ENCODE data around the gene SSH2. TPM values are rescaled to one million over a fixed set of nuclear protein-coding genes. Genes with fewer than 3 reads are reported as not detected.

Gene SSH2
- total and polyA plus RNA-seq, 5 experiments from 2014 or later: 27.1 to 73.9 (median 32.6) TPM

DNA sequence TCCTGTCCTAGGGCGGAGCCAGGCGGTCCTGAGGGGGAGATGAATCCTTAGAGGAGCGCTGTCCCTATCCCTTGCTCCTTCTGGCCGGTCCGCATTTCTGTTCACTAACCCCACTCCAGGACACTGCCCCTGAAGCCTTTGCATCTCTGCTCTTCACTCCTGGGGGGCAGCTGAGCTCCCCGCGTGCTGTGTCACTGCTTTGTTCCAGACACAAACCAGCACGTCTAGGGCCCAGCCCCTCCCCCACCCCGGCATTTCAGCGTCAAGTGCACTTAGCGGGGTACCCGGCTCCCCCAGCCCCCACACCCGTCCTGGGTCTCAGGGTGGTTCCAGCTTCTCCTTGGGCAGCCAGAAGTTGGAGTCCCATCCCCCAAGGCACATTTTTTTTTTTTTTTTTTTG, 316.2 kb downstream of the SSH2 start:
- H3K4me3 Mint-ChIP-seq: peak overlapping the region; percentile 32 to 92 (median 71)
- no peak for ATAC-seq
- POLR2A ChIA-PET: interaction anchor here (0.5 to 5.9 kb wide), 10 partner anchors 11 to 217 kb away, joined by 3 to 79 read pairs (median 4); partner anchors contain the start of genes ABHD15, ANKRD13B, GIT1 and TP53I13
- no peaks in the 10 kb centered on the region for H3K36me3 Mint-ChIP-seq
- no peaks in the 10 kb centered on the region for H3K9me3 Mint-ChIP-seq
- H3K4me1 Mint-ChIP-seq: peaks cover 14 to 42% (median 37%) of the 10 kb centered on the region in 4 donors
- peak overlapping the region in 3 of 10 donors; percentile 41 to 62 (median 60) for H3K27ac Mint-ChIP-seq
- H3K27me3 Mint-ChIP-seq: no peaks in the 10 kb centered on the region
- no peak for DNase-seq

DNA sequence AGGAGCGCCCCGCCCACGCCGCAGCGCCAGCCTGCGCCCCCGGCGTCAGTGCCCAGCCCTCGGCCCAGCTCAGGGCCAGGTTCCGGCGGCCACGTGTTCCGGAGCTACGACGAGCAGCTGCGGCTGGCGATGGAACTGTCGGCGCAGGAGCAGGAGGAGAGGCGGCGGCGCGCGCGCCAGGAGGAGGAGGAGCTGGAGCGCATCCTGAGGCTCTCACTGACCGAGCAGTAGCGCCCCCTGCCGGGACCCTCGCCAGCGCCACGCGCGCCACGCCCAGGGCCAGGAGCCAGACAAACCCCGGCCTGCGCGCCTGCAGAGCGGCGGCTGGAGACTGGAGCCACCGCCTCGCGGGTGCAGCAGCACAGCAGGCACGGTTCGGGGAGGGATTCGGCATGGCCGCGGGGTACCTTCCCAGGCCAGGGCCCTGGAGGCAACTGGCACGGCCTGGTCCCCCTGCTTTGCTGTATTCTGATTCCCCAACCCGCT, 316.6 kb downstream of the SSH2 start:
- peaks cover 14 to 41% (median 37%) of the 10 kb centered on the region in 4 donors for H3K4me1 Mint-ChIP-seq
- DNase-seq (peak; percentile 82 to 97 (median 89)), ATAC-seq (peak; percentile 26 to 43)
- H3K9me3 Mint-ChIP-seq: no peaks in the 10 kb centered on the region
- H3K4me3 Mint-ChIP-seq: peak overlapping the region; percentile 32 to 92 (median 70)
- POLR2A ChIA-PET: interaction anchor here (0.5 to 5.9 kb wide), 12 partner anchors 12 to 1628 kb away, joined by 3 to 79 read pairs (median 4); partner anchors contain the start of genes ABHD15, ANKRD13B, GIT1 and TP53I13
- H3K36me3 Mint-ChIP-seq: no peaks in the 10 kb centered on the region
- H3K27me3 Mint-ChIP-seq: no peaks in the 10 kb centered on the region
- H3K27ac Mint-ChIP-seq: peak overlapping the region in 1 of 10 donors; percentile 60

DNA sequence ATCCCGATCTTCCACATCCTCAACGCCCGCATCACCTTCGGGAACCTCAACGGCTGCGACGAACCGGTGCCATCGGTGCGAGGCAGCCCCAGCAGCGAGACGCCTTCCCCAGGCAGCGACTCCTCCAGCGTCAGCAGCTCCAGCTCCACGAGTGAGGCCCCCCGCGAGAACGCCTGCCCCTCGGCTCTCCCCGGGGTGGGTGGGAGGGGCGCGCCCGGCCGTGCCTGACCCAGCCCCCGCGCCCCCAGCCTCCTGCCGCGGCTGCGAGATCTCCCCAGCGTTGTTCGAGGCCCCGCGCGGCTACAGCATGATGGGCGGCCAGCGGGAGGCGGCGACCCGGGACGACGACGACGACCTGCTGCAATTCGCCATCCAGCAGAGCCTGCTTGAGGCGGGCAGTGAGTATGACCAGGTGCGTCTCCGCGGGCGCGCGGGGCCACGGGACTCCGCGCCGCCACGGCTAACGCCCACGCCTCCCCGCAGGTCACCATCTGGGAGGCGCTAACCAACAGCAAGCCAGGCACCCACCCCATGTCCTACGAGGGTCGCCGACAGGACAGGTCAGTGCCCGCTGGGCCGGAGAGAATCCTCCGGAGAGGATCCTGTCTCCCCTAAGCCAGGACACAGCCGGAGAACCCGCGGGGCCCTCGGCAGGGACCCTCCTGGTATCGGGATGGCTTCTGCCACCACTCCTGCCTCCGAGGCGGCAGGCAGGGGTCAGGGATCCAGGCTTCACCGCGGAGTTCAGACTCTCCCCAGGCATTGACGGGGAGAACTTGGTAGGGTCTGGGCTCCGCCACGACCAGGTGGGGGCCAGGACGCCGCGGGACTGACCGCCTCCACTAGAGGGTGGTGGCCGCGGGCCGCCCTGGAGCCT, 317.4 kb downstream of the SSH2 start:
- ATAC-seq (no peak), DNase-seq (no peak)
- peak overlapping the region in 8 of 10 donors; percentile 39 to 81 (median 60) for H3K4me3 Mint-ChIP-seq
- POLR2A ChIA-PET: interaction anchor here (0.5 to 5.9 kb wide), 8 partner anchors 15 to 1629 kb away, joined by 4 to 79 read pairs (median 4); partner anchors contain the start of genes ABHD15, ANKRD13B and TP53I13
- H3K9me3 Mint-ChIP-seq: no peaks in the 10 kb centered on the region
- no peaks in the 10 kb centered on the region for H3K27me3 Mint-ChIP-seq
- H3K27ac Mint-ChIP-seq: no peak overlapping the region
- H3K36me3 Mint-ChIP-seq: no peaks in the 10 kb centered on the region
- H3K4me1 Mint-ChIP-seq: peaks cover 14 to 37% (median 35%) of the 10 kb centered on the region in 4 donors

DNA sequence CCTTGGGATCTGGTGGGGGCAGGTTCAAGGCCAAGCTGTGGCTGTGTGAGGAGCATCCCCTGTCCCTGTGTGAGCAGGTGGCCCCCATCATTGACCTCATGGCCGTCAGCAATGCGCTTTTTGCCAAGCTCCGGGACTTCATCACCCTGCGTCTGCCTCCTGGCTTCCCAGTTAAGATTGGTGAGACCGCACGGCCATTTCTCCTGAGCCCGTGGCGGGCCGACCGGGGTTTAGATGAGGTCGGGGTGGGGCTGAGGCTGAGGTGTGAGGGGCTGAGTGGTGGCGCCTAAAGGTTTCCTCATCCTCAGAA, 318.0 kb downstream of the SSH2 start:
- Mint-ChIP-seq H3K36me3 (no peaks in the 10 kb centered on the region), H3K27ac (peak overlapping the region in 1 of 10 donors; percentile 62), H3K9me3 (no peaks in the 10 kb centered on the region), H3K4me1 (peaks cover 13 to 32% (median 30%) of the 10 kb centered on the region in 4 donors), H3K4me3 (peak overlapping the region in 3 of 10 donors; percentile 2 to 22 (median 10)), H3K27me3 (no peaks in the 10 kb centered on the region)
- DNase-seq (no peak), ATAC-seq (no peak)
- POLR2A ChIA-PET: no interaction called here

DNA sequence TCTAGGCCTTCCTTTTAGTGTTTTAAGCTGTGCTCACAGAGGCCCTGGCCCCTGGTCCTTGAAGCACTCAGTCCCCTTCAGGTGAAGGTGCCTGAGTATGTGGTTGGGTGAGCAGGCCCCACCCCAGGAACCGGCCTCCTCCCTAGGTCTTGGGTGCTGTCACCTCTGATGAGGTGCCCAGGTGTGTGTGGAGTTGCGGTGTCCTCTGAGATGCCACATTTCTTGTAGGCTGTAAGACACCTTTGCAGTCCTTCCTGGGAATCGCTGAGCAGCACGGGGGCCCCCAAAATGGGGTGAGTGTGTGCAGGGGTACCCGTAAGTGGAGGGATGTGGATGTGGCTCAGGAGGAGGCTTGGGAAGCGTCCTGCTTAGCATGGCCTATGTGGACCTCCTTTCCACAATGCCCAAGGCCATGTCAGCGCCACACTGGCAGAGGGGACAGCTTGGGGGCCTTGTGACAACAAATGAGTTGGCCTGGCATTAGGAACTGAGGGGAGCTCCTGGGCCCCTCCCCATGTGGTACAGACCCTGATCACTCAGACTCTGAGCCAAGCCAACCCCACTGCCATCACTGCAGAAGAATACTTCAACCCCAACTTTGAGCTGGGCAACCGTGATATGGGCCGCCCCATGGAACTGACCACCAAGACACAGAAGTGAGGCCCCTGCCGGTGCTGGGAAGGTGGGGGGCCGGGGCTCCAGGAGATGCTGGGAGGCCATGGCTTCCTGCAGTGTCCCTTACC, 318.5 kb downstream of the SSH2 start:
- DNase-seq (no peak), ATAC-seq (no peak)
- Mint-ChIP-seq H3K9me3 (no peaks in the 10 kb centered on the region), H3K27ac (peak overlapping the region in 1 of 10 donors; percentile 22), H3K4me3 (peak overlapping the region in 5 of 10 donors; percentile 2 to 58 (median 28)), H3K36me3 (no peaks in the 10 kb centered on the region), H3K27me3 (no peaks in the 10 kb centered on the region), H3K4me1 (peaks cover 10 to 26% (median 24%) of the 10 kb centered on the region in 4 donors)
- POLR2A ChIA-PET: interaction anchor here (0.6 to 1.2 kb wide), 2 partner anchors 11 to 30 kb away, joined by 4 to 6 read pairs; no protein-coding TSS in a partner anchor

DNA sequence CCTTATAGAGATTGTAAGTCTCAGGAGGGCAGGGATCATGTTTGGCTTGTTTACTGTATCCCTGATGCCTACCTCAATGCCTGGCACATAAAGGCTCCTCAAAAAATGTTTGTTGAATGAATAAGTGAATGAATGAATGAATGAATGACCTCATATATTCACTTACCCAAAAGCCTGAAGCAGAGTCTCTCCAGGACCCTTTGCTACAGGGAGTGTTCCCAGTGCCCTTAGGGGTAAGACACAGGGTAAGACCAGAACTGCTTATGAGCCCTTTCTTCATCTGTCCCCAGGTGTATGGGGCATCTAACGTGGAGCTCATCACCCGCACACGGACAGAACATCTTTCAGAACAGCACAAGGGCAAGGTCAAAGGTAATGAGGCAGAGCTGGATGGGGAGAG, 319.6 kb downstream of the SSH2 start:
- no peak overlapping the region for H3K4me3 Mint-ChIP-seq
- POLR2A ChIA-PET: interaction anchor here (1.2 kb wide), 1 partner anchor 29 kb away, joined by 6 read pairs; no protein-coding TSS in a partner anchor

DNA sequence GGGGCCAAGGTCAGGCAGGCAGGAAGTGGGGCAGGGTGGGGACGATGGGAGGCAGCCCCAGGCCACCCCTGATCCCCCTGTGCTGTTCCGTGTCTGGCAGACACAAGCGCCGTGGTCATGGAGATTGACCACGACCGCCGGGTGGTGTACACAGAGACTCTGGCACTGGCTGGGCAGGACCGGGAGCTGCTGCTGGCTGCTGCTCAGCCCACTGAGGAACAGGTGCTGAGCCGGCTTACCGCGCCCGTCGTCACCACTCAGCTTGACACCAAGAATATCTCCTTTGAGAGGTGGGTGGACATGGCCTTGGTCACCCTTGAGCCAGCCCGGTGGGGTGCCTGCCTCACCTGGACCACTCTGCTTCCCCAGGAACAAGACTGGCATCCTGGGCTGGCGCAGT, 321.0 kb downstream of the SSH2 start:
- ATAC-seq: no peak
- Mint-ChIP-seq H3K27ac (no peak overlapping the region), H3K4me1 (peaks cover 0 to 6% (median 2%) of the 10 kb centered on the region in 4 donors), H3K4me3 (no peak overlapping the region), H3K9me3 (no peaks in the 10 kb centered on the region), H3K36me3 (no peaks in the 10 kb centered on the region), H3K27me3 (no peaks in the 10 kb centered on the region)
- POLR2A ChIA-PET: interaction anchor here (1.2 kb wide), 2 partner anchors 9 to 17 kb away, joined by 3 to 4 read pairs; partner anchors contain the start of gene ANKRD13B
- no peak for DNase-seq

More for the DNA sequence above, 319.6 kb downstream of the SSH2 start:
- ATAC-seq (no peak), DNase-seq (no peak)
- Mint-ChIP-seq H3K9me3 (no peaks in the 10 kb centered on the region), H3K27ac (peak overlapping the region in 1 of 10 donors; percentile 27), H3K36me3 (no peaks in the 10 kb centered on the region), H3K4me1 (peaks cover 7 to 18% (median 15%) of the 10 kb centered on the region in 4 donors), H3K27me3 (no peaks in the 10 kb centered on the region)

DNA sequence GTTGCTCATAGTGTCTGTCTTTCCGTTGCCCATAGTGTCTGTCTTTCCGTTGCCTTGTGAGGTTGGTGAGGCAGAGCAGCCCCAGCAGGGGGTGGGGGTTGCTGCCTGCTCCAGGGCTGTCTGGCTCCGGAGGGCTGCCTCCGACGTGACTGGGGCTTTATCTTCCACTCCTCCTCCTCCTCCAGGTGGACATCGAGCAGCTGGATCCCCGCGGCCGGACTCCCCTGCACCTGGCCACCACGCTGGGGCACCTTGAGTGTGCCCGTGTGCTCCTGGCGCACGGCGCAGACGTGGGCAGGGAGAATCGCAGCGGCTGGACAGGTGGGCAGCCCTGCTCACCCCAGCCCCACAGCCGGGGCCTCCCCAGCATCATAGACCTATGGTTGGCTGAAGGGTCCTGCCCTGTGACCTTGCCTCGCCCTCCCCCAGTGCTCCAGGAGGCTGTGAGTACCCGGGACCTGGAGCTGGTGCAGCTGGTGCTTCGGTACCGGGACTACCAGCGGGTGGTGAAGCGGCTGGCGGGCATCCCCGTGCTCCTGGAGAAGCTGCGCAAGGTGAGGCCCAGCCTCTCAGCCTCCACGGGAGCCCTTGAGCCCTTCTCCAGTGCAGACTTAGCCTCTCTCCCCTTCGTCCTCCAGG, 322.4 kb downstream of the SSH2 start:
- Mint-ChIP-seq H3K4me1 (peaks cover 0 to 2% (median 0%) of the 10 kb centered on the region in 4 donors), H3K27me3 (no peaks in the 10 kb centered on the region), H3K27ac (no peak overlapping the region), H3K9me3 (no peaks in the 10 kb centered on the region), H3K36me3 (no peaks in the 10 kb centered on the region), H3K4me3 (no peak overlapping the region)
- ATAC-seq (no peak), DNase-seq (no peak)
- POLR2A ChIA-PET: interaction anchor here (1.2 to 1.3 kb wide), 2 partner anchors 10 to 20 kb away, joined by 3 to 4 read pairs; no protein-coding TSS in a partner anchor

DNA sequence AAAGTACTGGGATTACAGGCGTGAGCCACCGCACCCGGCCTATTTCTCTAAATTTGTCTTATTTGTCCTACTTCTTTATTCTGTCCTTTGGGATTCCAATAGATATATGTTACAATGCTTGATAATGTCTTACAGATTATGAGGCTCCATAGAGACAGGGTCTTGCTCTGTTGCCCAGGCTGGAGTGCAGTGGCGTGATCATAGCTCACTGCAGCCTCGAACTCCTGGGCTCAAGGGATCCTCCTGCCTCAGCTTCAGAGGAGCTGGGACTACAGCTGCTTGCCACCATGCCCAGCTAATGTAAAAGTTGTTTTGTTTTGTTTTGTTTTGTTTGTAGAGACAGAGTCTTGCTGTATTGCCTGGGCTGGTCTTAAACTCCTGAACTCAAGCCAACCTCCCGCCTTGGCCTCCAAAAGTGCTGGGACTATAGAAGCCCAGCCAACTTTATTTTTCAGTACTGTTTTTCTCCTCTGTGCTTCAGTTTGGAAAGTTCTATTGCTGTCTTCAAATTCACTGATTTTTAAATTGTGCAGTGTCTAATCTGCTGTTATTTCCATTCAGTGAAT, 326.8 kb downstream of the SSH2 start:
- Mint-ChIP-seq H3K27ac (peak overlapping the region in 1 of 10 donors; percentile 36), H3K4me1 (no peaks in the 10 kb centered on the region), H3K27me3 (no peaks in the 10 kb centered on the region), H3K36me3 (no peaks in the 10 kb centered on the region), H3K4me3 (no peak overlapping the region), H3K9me3 (no peaks in the 10 kb centered on the region)
- POLR2A ChIA-PET: no interaction called here
- DNase-seq (no peak), ATAC-seq (no peak)

DNA sequence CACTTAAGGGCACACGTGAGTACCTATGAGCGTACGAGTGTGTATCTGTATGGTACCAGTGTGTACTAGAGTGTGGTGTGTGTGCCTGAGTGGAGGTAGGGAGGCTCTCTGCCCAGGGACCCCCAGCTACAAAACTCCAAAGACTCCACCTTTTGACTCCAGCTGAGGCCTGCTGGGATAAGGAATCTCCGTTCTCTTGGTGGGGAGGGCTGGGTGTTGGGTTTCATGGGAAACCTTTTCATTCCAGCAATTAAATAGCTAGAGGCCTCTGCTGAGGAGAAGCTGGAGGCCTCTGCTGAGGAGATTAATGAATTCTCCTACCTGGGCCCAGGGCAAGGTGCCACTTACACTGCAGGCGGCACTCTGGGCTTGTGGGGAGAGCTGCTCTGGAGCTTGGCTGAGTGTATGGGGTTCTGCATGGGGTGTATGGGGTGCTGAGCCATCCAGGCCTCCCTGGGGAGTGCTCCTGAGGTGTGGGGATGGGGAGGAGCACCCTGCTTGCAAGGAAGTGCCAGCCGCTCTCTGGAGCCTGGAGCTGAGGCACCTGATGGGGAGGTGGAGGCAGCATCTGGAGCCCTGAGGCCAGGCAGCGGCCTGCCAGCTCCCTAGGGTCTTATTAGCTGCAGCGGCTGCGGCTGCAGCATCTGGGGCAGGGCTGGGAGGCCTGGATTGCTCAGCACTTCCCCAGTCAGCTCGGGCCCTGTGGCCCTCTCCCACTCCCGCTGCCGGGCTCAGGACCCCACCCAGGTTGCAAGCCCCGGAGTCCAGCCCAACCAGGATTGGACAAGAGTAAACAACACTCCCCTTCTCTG, 332.5 kb downstream of the SSH2 start:
- Mint-ChIP-seq H3K27me3 (peaks cover 0 to 2% (median 0%) of the 10 kb centered on the region in 5 donors), H3K4me1 (peaks cover 0 to 13% (median 9%) of the 10 kb centered on the region in 4 donors), H3K9me3 (no peaks in the 10 kb centered on the region), H3K36me3 (no peaks in the 10 kb centered on the region), H3K4me3 (no peak overlapping the region), H3K27ac (no peak overlapping the region)
- POLR2A ChIA-PET: interaction anchor here (1.1 to 1.6 kb wide), 2 partner anchors 16 to 18 kb away, joined by 4 read pairs; no protein-coding TSS in a partner anchor
- DNase-seq: no peak
- no peak for ATAC-seq

DNA sequence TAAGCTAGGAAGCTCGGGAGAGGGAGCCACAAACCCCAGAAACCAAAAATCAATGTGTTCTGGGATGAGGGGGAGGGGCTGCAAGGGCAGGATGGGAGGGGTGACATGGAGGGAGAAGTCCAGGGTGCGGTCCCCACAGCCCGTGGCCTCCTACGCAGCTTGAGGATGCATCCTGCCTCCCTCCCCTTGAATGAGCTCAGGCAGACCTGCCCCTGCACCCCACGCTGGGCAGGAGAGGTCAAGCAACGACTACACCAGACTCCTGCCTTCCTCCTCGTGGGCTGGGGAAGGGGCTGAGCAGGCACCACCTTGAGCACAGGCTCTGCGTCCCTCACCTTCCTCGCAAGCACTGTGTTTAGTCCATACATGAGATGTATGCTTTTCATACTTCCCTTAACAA, 333.2 kb downstream of the SSH2 start:
- Mint-ChIP-seq H3K9me3 (no peaks in the 10 kb centered on the region), H3K36me3 (no peaks in the 10 kb centered on the region), H3K4me3 (no peak overlapping the region), H3K27me3 (peaks cover 0 to 2% (median 0%) of the 10 kb centered on the region in 5 donors), H3K27ac (peak overlapping the region in 1 of 10 donors; percentile 52), H3K4me1 (peaks cover 1 to 19% (median 17%) of the 10 kb centered on the region in 4 donors)
- DNase-seq (no peak), ATAC-seq (no peak)
- POLR2A ChIA-PET: interaction anchor here (1.3 kb wide), 1 partner anchor 18 kb away, joined by 4 read pairs; no protein-coding TSS in a partner anchor

All from naive thymus-derived CD8-positive, alpha-beta T cell (primary cell).